RCC 7860 (cell line): ENCODE measurements around the gene TMTC3.
A peak's percentile ranks its signal among the peaks of the same experiment; 100 is the strongest.
"Not testable (repeated sequence)": the region's sequence is repeated elsewhere in the genome, so short reads cannot be mapped to it uniquely, and the experiment has no call there.

ENCODE experiments used
- DNase-seq: peaks from one replicate; pipeline ENCODE4 v3.0.0-alpha.2; 2015; ENCODE audit warnings: low spot score
- FAIRE-seq: peaks from 2 replicates; lab custom pipeline; 2012; peaks lifted over from hg19 to GRCh38; lab: Jason Lieb, UNC

Gene TMTC3

DNA sequence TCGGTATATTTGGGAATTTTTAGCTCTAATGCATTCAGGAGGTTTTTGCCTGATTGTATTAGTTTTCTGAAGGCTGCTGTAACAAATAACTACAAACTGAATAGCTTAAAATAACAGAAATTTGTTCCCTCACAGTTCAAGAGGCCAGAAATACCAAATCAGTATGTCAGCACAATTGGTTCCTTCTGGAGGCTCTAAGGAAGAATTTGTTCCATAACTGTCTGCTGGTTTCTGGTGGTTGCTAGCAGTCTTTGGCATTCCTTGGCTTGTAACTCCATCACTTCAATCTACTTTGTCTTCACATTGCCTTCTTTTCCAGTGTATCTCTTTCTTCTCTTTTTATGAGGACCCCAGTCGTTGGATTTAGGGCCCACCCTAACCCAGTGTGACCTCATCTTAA lies 21.3 kb downstream of the TMTC3 start:
- DNase-seq: no peak
- no peak for FAIRE-seq

DNA sequence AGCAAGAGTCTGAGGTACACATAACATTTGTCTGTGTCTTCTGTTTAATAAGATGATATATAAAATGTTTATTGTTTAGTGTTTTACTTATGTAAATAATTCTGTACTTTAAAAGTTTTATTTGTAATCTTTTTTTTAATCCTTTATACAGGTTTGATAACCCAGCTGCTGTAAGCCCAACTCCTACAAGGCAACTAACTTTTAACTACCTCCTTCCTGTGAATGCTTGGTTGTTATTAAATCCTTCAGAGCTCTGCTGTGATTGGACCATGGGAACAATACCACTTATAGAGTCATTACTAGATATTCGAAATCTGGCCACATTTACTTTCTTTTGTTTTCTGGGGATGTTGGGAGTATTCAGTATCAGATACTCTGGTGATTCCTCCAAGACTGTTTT lies 24.1 kb downstream of the TMTC3 start:
- FAIRE-seq (no peak), DNase-seq (no peak)

DNA sequence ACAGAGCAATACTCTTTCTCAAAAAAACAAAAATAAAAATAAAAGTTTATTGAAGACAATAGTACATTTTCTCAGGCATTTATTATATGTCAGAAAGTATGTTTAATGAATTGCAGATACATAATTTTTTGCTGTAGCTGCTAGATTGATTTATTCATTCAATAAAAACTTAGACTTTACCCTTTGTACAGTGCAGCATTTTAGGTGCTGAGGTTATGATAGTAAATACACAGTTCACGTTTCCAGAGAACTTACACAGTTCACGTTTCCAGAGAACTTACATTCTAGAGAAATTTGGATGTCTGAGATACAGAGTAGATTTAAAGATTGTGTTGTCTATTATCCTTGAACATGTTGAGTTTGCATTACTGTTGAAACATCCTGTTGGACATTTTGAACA lies 25.3 kb downstream of the TMTC3 start:
- FAIRE-seq (no peak), DNase-seq (no peak)

- DNase-seq (peak; percentile 28), FAIRE-seq (no peak)
Observed at GRCh38 chr12:88172844-88173407, 30.8 kb downstream of the TMTC3 start.

DNA sequence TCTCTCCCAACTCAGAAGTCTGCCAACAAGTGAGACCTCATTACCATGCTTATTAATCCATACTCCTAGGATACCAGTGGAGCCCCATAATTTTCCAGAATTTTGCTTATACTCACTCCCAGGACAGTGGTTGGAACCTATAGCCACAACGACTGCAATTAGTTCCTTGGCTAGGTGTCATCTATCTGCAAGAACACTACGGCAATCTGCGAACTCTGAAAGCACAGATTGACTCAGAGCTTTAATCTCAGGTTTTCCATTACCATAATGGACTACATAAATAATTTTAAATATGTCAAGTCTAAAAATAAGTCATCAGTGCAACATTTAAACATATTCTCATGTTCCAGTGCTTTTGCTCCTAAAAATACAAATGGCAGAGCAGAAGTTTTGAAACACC lies 33.4 kb downstream of the TMTC3 start:
- FAIRE-seq (no peak), DNase-seq (no peak)

DNA sequence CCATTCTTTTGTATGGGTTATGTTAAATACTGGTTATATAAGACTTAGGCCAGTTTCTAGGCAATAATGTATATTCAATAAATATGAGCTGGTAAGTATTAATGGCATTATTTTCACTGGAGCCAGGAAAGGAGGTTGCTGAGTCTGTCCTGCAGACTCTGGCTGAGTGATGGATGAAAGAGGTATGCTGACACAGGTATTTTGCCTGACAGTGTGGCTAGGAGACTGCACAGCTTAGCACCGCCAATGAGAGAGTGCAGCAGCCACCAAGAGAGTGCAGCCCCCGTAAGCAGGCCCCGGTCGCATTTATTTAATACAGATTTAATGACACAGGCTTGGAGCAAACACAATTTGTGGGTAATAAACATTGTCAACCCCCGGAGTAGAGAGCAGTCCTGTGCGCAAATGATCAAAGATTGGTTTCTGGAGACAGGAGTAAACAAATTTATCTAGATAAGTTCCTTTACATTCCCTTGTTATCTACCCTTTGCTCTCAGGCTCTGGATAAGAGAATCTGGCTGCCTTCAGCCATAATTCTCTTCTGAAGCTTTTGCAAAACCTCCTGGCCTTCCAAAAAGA lies 37.4 kb downstream of the TMTC3 start:
- no peak for FAIRE-seq
- DNase-seq: no peak

GRCh38 chr12:88181881-88182280 lies 39.8 kb downstream of the TMTC3 start:
- no peak for FAIRE-seq
- DNase-seq: no peak

- DNase-seq (no peak), FAIRE-seq (no peak)
Observed at GRCh38 chr12:88182416-88182815, 40.3 kb downstream of the TMTC3 start.

DNA sequence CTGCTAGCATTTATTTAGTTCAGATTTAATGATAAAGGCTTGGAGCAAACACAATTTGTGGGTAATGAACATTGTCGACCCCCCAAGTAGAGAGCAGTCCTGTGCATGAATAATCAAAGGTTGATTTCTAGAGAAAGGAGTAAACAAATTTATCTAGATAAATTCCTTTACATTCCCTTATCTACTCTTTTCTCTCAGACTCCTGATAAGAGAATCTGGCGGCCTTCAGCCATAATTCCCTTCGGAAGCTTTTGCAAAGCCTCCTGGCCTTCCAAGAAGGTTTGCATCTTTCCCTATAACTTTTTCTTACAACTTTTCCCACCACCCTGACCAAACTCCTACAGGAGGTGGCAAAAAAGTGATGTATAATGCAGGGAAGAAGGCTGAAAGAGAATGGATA lies 42.1 kb downstream of the TMTC3 start:
- DNase-seq (no peak), FAIRE-seq (no peak)

- DNase-seq: no peak
- no peak for FAIRE-seq
Observed at GRCh38 chr12:88185279-88185678, 43.2 kb downstream of the TMTC3 start.

DNA sequence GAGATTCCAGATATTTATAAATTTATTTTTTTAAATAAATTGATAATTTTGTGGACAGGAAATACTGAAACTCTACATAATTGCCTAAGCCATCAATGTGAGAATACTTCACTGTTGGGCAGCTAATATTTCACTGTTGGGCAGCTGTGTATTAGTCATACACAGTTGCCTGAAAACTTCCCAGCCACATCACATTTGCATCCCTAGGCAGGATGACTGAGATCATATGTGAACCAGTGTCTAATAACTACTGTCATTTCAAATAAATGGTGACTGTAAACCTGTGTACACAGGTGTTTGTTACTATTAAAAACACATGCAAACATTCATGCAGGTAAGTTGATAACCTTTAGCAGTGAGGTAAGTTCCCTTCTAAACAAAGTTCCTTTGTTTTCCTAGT lies 43.9 kb downstream of the TMTC3 start:
- DNase-seq (peak; percentile 54), FAIRE-seq (peak; percentile 90)

DNA sequence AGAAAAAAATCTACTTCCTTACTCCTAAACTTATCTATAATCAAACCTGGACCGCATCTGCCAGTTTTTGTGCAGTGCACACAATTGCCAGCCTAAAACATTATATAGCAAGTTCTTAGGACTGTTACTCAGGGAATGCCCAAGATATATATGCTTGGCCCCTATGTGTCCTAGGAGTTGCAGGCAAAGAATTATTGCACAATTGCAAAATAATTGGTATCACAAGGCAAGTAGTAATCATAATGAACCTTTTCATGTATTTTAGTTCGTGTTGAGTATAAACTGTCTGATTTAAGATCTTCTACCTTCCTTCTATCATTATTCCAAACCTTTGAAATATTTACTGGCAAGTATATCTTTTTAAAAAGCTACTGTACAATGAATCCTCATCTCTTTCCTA lies 45.5 kb downstream of the TMTC3 start:
- no peak for DNase-seq
- no peak for FAIRE-seq

- DNase-seq (peak; percentile 31), FAIRE-seq (peak; percentile 50)
Observed at GRCh38 chr12:88188180-88188579, 46.1 kb downstream of the TMTC3 start.

DNA sequence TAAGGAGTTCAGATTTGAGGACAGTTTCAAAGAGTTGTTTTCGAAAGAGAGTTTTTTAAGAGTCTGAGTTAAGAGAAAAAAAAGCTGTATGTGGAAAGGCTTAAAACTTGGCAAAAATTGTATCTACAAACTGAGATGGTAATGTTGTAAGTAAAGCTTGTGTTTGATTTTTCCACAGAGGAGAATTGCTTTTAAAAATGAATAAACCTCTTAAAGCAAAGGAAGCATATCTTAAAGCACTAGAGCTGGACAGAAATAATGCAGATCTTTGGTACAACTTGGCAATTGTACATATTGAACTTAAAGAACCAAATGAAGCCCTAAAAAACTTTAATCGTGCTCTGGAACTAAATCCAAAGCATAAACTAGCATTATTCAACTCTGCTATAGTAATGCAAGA lies 50.3 kb downstream of the TMTC3 start:
- FAIRE-seq (no peak), DNase-seq (no peak)

DNA sequence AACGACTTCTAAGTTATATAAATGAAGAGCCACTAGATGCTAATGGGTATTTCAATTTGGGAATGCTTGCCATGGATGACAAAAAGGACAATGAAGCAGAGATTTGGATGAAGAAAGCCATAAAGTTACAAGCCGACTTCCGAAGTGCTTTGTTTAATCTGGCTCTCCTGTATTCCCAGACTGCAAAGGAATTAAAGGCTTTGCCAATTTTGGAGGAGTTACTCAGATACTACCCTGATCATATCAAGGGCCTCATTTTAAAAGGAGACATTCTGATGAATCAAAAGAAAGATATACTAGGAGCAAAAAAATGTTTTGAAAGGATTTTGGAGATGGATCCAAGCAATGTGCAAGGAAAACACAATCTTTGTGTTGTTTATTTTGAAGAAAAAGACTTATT lies 52.8 kb downstream of the TMTC3 start:
- FAIRE-seq: no peak
- DNase-seq: no peak

DNA sequence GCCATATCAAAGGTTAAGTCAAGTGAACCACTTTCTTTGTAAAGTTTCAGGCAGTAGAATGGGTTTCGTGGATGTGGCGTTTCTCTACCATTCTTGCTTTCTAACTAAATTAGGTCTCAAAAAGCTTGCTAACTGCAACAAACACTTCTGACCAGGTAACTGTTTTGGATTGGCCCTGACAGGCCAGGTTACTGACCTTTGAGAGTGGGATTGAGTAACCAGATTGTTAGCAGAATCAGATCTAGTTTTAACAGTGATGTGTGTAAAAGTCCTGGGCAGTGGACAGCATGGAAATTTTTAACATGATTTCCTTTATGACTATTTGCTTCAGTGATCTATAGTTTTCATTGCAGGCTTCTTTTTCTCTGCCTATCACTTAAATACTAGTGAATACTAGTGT lies 57.9 kb downstream of the TMTC3 start:
- DNase-seq (no peak), FAIRE-seq (no peak)

DNA sequence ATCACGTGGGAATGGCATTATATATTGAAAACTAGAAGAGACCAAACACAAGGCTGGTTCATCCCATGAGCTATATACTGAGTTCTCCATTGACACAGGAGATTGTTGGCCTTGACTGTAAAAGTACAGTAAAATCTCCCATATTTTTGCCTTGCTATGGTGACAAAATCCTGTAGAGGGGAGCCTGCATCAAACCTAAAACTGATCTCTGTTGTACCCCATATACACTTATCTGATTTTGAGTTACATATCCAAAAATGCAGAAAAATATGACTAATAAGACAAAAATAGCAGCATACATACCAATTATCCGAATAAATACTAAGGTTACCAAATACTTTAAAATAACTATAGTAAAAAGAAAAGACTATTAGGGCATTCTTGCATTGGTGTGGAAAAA lies 60.4 kb downstream of the TMTC3 start:
- DNase-seq: no peak
- FAIRE-seq: no peak

DNA sequence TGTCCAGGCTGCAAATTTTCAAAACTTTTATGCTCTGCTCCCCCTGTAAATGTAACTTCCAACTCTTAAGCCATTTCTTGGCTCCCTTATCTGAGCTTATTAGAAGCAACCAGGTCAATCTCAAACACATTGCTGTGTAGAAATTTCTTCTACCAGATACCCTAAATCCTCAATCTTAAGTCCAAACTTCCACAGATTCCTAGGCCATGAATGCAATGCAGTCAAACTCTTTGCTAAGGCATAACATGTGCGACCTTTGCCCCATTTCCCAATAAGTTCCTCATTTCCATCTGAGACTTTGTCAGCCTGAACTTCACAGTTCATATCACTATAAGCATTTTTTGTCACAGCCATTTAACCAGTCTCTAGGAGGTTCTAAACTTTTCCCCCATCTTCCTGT lies 64.5 kb downstream of the TMTC3 start:
- FAIRE-seq (no peak), DNase-seq (no peak)

DNA sequence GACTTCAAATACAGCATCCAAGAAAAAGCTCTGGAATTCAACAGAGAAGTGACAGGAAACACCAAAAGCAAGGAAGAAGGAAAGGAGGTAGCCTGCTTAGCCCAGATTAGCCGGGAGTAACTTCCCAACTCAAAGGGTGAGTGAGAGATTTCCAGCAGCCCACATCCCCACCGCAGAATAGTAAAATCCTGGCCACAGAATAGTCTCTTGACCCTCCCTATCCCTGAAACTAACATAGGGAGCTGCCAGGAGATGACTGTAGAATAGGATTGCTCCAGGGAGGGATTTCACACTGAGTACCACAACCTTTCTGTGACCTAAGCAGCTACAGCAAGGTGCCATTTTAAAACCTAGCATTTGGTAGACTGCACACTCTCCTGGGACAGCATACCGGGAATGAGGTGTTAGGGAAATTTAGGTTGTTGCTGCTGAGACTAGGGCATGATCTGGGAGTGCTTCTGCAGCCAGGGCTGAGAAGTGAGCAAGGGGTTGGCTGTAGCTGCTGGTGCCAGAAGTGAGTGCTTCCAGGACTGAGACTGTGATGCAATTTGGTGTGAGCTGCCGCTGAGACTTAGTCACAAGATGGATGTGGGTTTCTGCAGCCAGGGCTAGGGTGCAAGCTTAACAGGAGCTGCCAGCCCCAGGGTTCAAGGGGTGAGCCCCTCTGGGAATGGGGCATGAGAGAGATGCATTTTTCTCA lies 66.0 kb downstream of the TMTC3 start:
- DNase-seq (no peak), FAIRE-seq (no peak)

DNA sequence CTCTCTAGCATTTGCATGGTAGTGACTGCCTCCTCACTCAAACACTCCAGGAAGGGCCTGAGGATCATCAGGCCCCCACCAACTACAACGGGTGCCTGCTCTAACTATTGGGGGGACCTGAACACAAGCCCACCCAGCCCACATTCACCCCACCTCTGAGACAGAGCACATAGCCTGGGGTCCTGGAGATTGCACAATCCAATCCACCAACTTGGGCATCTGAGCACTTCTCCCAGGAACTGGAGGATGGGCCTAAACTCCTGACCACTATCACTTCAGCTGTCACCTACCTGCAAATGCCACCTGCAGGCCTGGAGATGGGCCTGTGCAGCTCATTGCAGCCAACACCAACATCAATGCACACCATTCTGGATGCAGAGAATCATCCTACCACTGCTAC lies 66.6 kb downstream of the TMTC3 start:
- FAIRE-seq (no peak), DNase-seq (no peak)

GRCh38 chr12:88210311-88210710 lies 68.2 kb downstream of the TMTC3 start:
- not testable (repeated sequence) for FAIRE-seq, DNase-seq

GRCh38 chr12:88218293-88218692 lies 76.2 kb downstream of the TMTC3 start:
- no peak for FAIRE-seq

DNA sequence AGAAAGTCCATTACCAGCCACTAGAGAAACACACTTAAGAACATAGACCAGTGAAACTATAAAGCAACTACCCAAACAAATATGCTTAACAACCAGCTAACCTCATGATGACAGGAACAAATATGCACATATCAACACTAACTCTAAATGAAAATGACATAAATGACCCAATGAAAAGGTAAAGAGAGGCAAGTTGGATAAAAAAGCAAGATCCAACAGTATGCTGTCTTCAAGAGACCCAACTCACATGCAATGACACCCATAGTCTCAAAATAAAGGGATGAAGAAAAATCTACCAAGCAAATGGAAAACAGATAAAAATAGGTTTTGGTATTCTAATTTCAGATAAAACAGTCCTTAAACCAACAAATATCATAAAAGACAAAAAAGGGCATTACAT lies 77.8 kb downstream of the TMTC3 start:
- no peak for FAIRE-seq
- DNase-seq: no peak

More at GRCh38 chr12:88218293-88218692, 76.2 kb downstream of the TMTC3 start:
- no peak for DNase-seq
